ENCODE data around the gene CASP1.
"Not testable (repeated sequence)": the region's sequence is repeated elsewhere in the genome, so short reads cannot be mapped to it uniquely, and the experiment has no call there.

- not testable (repeated sequence) for TF ChIP-seq CTCF (IDR thresholded peaks at IDR 0.05; ENCODE audit: insufficient read depth, low read depth, low read length); EZH2 (IDR thresholded peaks at IDR 0.05; ENCODE audit: insufficient read depth, low read length)
These were observed 34.8 kb upstream of the CASP1 start for GRCh38 chr11:105069749-105070148.
